Measurements from ENCODE around the gene BEST4. TPM values are rescaled to one million over a fixed set of nuclear protein-coding genes. Genes with fewer than 3 reads are reported as not detected.
A peak's percentile ranks its signal among the peaks of the same experiment; 100 is the strongest.

BEST4 gene
- polyA plus RNA-seq, 1 of the 3 experiments (the other 2 are of a cell fraction) = 0.12 TPM

DNA sequence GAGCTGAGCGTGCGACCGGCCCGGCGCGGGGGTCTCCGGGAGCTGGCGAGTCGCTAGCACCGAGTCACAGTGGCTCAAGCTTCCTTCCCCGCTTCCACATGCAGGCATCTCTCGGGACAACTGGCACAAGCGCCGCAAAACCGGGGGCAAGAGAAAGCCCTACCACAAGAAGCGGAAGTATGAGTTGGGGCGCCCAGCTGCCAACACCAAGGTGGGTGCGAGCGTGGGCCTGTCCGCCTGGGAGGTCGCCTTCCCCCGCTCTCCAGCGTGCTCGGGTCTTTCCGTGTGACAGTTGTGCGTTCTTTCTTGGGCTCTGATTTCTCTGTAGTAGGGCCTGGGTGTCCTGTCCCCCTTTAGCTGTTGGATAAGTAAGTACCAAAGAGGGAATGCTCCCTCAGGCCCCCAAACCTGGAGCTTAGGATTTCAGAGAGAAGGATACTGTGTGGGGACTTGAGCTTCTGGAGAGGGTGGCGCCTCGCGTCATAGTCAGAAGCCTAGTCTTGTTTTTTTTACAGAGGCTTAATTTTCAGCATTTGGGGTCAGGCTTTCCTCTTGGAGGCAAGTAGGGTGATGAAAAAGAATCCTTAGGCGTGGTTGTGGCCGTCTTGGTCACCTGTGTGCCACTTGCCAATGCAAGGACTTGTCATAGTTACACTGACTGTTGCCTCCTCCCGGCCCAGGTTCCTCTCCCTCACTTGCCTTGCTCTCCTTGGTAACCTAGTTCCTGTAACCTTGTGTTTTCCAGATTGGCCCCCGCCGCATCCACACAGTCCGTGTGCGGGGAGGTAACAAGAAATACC lies 11.8 kb downstream of the BEST4 start:
- Histone ChIP-seq H3K4me2 (peak overlapping the region; percentile 98), H2AFZ (ENCODE audit: low read depth) (no peak overlapping the region), H3K79me2 (ENCODE audit: insufficient read depth) (peaks cover 56% of the 10 kb centered on the region), H3F3A (replicated peaks; ENCODE audit: insufficient read depth) (peaks cover 59% of the 10 kb centered on the region), H3K9me3 (no peaks in the 10 kb centered on the region), H3K9me2 (no peaks in the 10 kb centered on the region), H3K4me3 (ENCODE audit: low read depth in 2 of 2, low read length in 1 of 2) (peak overlapping the region; percentile 54 to 79), H3K9ac (peak overlapping the region; percentile 93), H3K27me3 (ENCODE audit: insufficient read depth) (no peaks in the 10 kb centered on the region), H3K36me3 (replicated peaks in 1 of 2; ENCODE audit: control insufficient read depth in 1 of 2, insufficient read depth in 2 of 2, low read length in 1 of 2) (peaks cover 22 to 52% of the 10 kb centered on the region in 2 experiments), H4K20me1 (ENCODE audit: insufficient read depth) (peaks cover 41% of the 10 kb centered on the region), H3K4me1 (ENCODE audit: control insufficient read depth in 1 of 2, insufficient read depth in 2 of 2, low read depth in 1 of 2, low read length in 1 of 2) (peaks cover 14 to 16% of the 10 kb centered on the region in 2 experiments; a peak in 3 of 4 replicates), H3K27ac (ENCODE audit: low read depth in 2 of 2, low read length in 1 of 2) (peak overlapping the region; percentile 84 to 87)
- TF ChIP-seq FOXJ3 (CRISPR knock-in tag; IDR thresholded peaks at IDR 0.05) = no peak
- TF ChIP-seq, protein P1, sequence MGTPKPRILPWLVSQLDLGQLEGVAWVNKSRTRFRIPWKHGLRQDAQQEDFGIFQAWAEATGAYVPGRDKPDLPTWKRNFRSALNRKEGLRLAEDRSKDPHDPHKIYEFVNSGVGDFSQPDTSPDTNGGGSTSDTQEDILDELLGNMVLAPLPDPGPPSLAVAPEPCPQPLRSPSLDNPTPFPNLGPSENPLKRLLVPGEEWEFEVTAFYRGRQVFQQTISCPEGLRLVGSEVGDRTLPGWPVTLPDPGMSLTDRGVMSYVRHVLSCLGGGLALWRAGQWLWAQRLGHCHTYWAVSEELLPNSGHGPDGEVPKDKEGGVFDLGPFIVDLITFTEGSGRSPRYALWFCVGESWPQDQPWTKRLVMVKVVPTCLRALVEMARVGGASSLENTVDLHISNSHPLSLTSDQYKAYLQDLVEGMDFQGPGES (IDR thresholded peaks at IDR 0.05; ENCODE audit: low read depth, low read length) = no peak
- no peak for DNase-seq
- ChIA-PET CTCF (interaction anchor here (1.1 to 2.7 kb wide), 8 partner anchors 8 to 45 kb away, joined by 3 to 16 read pairs (median 4); partner anchors contain the start of genes BTBD19, PLK3 and RNU5D-1), POLR2A (interaction anchor here (0.6 to 2.5 kb wide), 23 partner anchors 8 to 564 kb away, joined by 3 to 22 read pairs (median 6); partner anchors contain the start of genes ARMH1, BEST4, BTBD19 and EIF2B3)
- WGBS (ENCODE audit: low lambda C conversion rate) = under 1% methylated on average over 15 of the region's 36 CpGs

DNA sequence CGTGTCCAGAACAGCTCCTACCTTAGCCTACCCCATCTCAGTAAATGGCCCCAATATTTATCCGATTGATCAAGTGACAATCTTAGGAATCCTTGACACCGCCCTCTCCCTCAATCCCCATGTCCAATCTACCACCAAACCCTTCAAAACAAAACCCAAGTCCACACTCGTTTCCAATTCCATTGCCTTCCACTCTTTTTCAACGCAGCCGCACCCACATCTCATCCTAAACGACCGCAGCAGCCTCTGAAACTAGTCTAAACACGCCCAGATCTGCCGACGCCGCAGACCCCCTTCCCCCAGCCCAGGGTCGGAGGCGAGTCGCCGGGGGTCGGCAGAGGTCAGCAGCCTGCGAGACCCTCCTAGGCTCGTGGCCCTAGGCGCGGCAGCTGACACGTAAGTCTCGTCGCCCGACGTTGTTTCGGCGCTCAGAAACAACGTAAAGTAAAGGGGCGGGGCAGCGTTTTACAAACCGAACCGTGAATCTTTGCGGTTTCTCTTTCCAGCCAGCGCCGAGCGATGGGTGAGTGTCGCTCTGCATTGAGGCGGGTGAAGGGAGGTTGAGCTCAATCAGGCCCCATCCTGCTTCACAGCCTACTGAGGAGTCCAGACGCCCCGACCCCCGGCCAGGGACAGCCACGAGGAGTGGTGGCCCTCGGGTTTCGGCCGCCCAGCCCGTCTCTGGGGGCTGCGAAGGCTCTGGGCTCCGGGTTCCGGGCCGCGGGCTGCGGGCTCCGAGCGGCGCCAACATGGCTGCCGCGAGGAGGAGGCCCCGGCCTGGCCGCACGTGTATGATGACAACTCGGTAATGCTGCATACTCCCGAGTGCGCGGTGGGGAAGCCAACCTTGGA lies 12.7 kb downstream of the BEST4 start, which contains the start of gene RPS8:
Gene RPS8, plus strand, starts transcription at position 463 of the 852 bp plus-strand sequence. Its CDS starts 57 bp downstream, at position 520.
- POLR2A ChIA-PET = interaction anchor here (0.6 to 2.5 kb wide), 25 partner anchors 9 to 565 kb away, joined by 3 to 22 read pairs (median 5); partner anchors contain the start of genes ARMH1, BEST4, BTBD19 and EIF2B3
- H4K20me1 ChIP-seq (ENCODE audit: insufficient read depth) = peaks cover 41% of the 10 kb centered on the region
- WGBS (ENCODE audit: low lambda C conversion rate) = 0% methylated on average over 42 of the region's 65 CpGs
- TF ChIP-seq CHD2 (IDR thresholded peaks at IDR 0.05; ENCODE audit: low read length, partially characterized antibody) = peak; percentile 91
- TF ChIP-seq POLR2AphosphoS5 (IDR thresholded peaks at IDR 0.05; ENCODE audit: low read depth, low read length) = peak; percentile 99
- TF ChIP-seq, protein P2, sequence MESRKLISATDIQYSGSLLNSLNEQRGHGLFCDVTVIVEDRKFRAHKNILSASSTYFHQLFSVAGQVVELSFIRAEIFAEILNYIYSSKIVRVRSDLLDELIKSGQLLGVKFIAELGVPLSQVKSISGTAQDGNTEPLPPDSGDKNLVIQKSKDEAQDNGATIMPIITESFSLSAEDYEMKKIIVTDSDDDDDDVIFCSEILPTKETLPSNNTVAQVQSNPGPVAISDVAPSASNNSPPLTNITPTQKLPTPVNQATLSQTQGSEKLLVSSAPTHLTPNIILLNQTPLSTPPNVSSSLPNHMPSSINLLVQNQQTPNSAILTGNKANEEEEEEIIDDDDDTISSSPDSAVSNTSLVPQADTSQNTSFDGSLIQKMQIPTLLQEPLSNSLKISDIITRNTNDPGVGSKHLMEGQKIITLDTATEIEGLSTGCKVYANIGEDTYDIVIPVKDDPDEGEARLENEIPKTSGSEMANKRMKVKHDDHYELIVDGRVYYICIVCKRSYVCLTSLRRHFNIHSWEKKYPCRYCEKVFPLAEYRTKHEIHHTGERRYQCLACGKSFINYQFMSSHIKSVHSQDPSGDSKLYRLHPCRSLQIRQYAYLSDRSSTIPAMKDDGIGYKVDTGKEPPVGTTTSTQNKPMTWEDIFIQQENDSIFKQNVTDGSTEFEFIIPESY (IDR thresholded peaks at IDR 0.05; ENCODE audit: borderline replicate concordance, low read depth) = peak; percentile 70; the same call in 1 of the 2 replicates
- TF ChIP-seq YY1 (IDR thresholded peaks at IDR 0.05; ENCODE audit: low read depth) = peak; percentile 82
- TF ChIP-seq NFIC (IDR thresholded peaks at IDR 0.05; ENCODE audit: borderline replicate concordance) = no peak
- peak; percentile 98 for TF ChIP-seq TAF1 (IDR thresholded peaks at IDR 0.05; ENCODE audit: borderline replicate concordance, low read depth, low read length)
- TF ChIP-seq, protein P1 (IDR thresholded peaks at IDR 0.05; ENCODE audit: low read depth, low read length) = no peak
- no peak for TF ChIP-seq NRF1 (IDR thresholded peaks at IDR 0.05; ENCODE audit: low read depth, low read length)
- 0 out of 2 replicates have a peak, but pooled peaks have one; percentile 12 for TF ChIP-seq FOXJ3 (CRISPR knock-in tag; IDR thresholded peaks at IDR 0.05)
- TF ChIP-seq RCOR1 (IDR thresholded peaks at IDR 0.05; ENCODE audit: low read length) = no peak
- no peak for TF ChIP-seq FOSL2 (IDR thresholded peaks at IDR 0.05; ENCODE audit: borderline replicate concordance, low read depth)
- TF ChIP-seq, protein P3, sequence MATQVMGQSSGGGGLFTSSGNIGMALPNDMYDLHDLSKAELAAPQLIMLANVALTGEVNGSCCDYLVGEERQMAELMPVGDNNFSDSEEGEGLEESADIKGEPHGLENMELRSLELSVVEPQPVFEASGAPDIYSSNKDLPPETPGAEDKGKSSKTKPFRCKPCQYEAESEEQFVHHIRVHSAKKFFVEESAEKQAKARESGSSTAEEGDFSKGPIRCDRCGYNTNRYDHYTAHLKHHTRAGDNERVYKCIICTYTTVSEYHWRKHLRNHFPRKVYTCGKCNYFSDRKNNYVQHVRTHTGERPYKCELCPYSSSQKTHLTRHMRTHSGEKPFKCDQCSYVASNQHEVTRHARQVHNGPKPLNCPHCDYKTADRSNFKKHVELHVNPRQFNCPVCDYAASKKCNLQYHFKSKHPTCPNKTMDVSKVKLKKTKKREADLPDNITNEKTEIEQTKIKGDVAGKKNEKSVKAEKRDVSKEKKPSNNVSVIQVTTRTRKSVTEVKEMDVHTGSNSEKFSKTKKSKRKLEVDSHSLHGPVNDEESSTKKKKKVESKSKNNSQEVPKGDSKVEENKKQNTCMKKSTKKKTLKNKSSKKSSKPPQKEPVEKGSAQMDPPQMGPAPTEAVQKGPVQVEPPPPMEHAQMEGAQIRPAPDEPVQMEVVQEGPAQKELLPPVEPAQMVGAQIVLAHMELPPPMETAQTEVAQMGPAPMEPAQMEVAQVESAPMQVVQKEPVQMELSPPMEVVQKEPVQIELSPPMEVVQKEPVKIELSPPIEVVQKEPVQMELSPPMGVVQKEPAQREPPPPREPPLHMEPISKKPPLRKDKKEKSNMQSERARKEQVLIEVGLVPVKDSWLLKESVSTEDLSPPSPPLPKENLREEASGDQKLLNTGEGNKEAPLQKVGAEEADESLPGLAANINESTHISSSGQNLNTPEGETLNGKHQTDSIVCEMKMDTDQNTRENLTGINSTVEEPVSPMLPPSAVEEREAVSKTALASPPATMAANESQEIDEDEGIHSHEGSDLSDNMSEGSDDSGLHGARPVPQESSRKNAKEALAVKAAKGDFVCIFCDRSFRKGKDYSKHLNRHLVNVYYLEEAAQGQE (IDR thresholded peaks at IDR 0.05; ENCODE audit: low read depth, low read length) = 0 out of 2 replicates have a peak, but pooled peaks have one; percentile 29

More for the DNA sequence above, 12.7 kb downstream of the BEST4 start, which contains the start of gene RPS8:
- Histone ChIP-seq H3K9me3 (no peaks in the 10 kb centered on the region), H3K4me2 (peak within 1 kb of the TSS; percentile 98), H3K4me1 (ENCODE audit: control insufficient read depth in 1 of 2, insufficient read depth in 2 of 2, low read depth in 1 of 2, low read length in 1 of 2) (peaks cover 14 to 16% of the 10 kb centered on the region in 2 experiments; a peak in 3 of 4 replicates), H3K27ac (ENCODE audit: low read depth in 2 of 2, low read length in 1 of 2) (peak within 1 kb of the TSS; percentile 84 to 87), H3K9me2 (no peaks in the 10 kb centered on the region), H2AFZ (ENCODE audit: low read depth) (peak within 1 kb of the TSS; percentile 86), H3K9ac (peak within 1 kb of the TSS; percentile 93), H3F3A (replicated peaks; ENCODE audit: insufficient read depth) (peaks cover 51% of the 10 kb centered on the region), H3K4me3 (ENCODE audit: low read depth in 2 of 2, low read length in 1 of 2) (peak within 1 kb of the TSS; percentile 54 to 79), H3K27me3 (ENCODE audit: insufficient read depth) (no peaks in the 10 kb centered on the region), H3K36me3 (replicated peaks in 1 of 2; ENCODE audit: control insufficient read depth in 1 of 2, insufficient read depth in 2 of 2, low read length in 1 of 2) (peaks cover 22 to 43% of the 10 kb centered on the region in 2 experiments), H3K79me2 (ENCODE audit: insufficient read depth) (peaks cover 56% of the 10 kb centered on the region)
- CTCF ChIA-PET = interaction anchor here (1.0 to 2.7 kb wide), 10 partner anchors 9 to 59 kb away, joined by 3 to 16 read pairs (median 4); partner anchors contain the start of genes BTBD19, PLK3 and RNU5D-1
- DNase-seq = peak; percentile 90

All from SK-N-SH (cell line).